Keratinocyte (primary cell): ENCODE data around the gene CXCL16. TPM values are rescaled to one million over a fixed set of nuclear protein-coding genes. Genes with fewer than 3 reads are reported as not detected.

ENCODE experiments used
- DNase-seq: peaks from one replicate; pipeline ENCODE4 v3.0.0-alpha.2; 2011; ENCODE audit warnings: low read depth, missing footprints, low spot score
- FAIRE-seq: peaks from 2 replicates; lab custom pipeline; 2011; peaks lifted over from hg19 to GRCh38; lab: Jason Lieb, UNC
- H2AFZ ChIP-seq: 2 replicates; pipeline ENCODE4 v1.6.0; 2012; ENCODE audit warnings: low read length, control low read depth, inconsistent platforms; ENCODE audit not compliant: control insufficient read depth
- H3K27ac ChIP-seq: 2 replicates; pipeline ENCODE4 v1.5.1; 2011; ENCODE audit warnings: low read length; ENCODE audit not compliant: control insufficient read depth, insufficient read depth
- H3K27me3 ChIP-seq: 3 replicates; pipeline ENCODE4 v1.6.0; 2011; ENCODE audit warnings: low read length; ENCODE audit not compliant: control insufficient read depth, insufficient read depth; ENCODE audit errors: extremely low read depth
- H3K36me3 ChIP-seq, 2 experiments: 2 replicates in 1 of 2; 3 replicates in 1 of 2; pipeline ENCODE4 v1.5.1; 2011; ENCODE audit warnings: low read length in 2 of 2, mild to moderate bottlenecking in 1 of 2; ENCODE audit not compliant: control insufficient read depth in 2 of 2, insufficient read depth in 2 of 2; ENCODE audit errors: extremely low read depth in 1 of 2
- H3K4me1 ChIP-seq: 3 replicates; pipeline ENCODE4 v1.5.1; 2011; ENCODE audit warnings: low read length; ENCODE audit not compliant: control insufficient read depth, insufficient read depth; ENCODE audit errors: extremely low read depth
- H3K4me2 ChIP-seq: 3 replicates; pipeline ENCODE4 v1.6.0; 2011; ENCODE audit warnings: low read depth, low read length; ENCODE audit not compliant: control insufficient read depth, insufficient read depth; ENCODE audit errors: extremely low read depth
- H3K4me3 ChIP-seq, 3 experiments: fragments of 200-600 bp in 1 of 3; sonication (generic) in 1 of 3; 2 replicates in 2 of 3; 3 replicates in 1 of 3; pipeline ENCODE4 v1.5.1; 2011 to 2016; ENCODE audit warnings: low read length in 3 of 3, mild to moderate bottlenecking in 3 of 3, control low read depth in 2 of 3, inconsistent platforms in 1 of 3, low read depth in 1 of 3, mixed read lengths in 1 of 3, mixed run types in 1 of 3, moderate library complexity in 1 of 3; ENCODE audit not compliant: control insufficient read depth in 2 of 3, insufficient read depth in 2 of 3; ENCODE audit errors: extremely low read depth in 1 of 3
- H3K79me2 ChIP-seq: 2 replicates; pipeline ENCODE4 v1.6.0; 2012; ENCODE audit warnings: low read length; ENCODE audit not compliant: control insufficient read depth, insufficient read depth
- H3K9ac ChIP-seq: 3 replicates; pipeline ENCODE4 v1.6.0; 2011; ENCODE audit warnings: low read length; ENCODE audit not compliant: control insufficient read depth, insufficient read depth; ENCODE audit errors: extremely low read depth
- H3K9me1 ChIP-seq: 3 replicates; pipeline ENCODE4 v1.6.0; 2011; ENCODE audit warnings: low read length; ENCODE audit not compliant: control insufficient read depth, insufficient read depth; ENCODE audit errors: extremely low read depth
- H3K9me3 ChIP-seq: 2 replicates; pipeline ENCODE4 v1.5.1; 2012; ENCODE audit warnings: low read depth, low read length; ENCODE audit not compliant: control insufficient read depth
- H4K20me1 ChIP-seq: 3 replicates; pipeline ENCODE4 v1.6.0; 2011; ENCODE audit warnings: low read length; ENCODE audit not compliant: control insufficient read depth, insufficient read depth; ENCODE audit errors: extremely low read depth
- CTCF ChIP-seq, 3 experiments: IDR thresholded peaks in 1 of 3; conservative IDR thresholded peaks in 1 of 3; optimal IDR thresholded peaks in 1 of 3; 2 replicates in 2 of 3; 3 replicates in 1 of 3; pipeline versions ENCODE3 to v1.5.1; 2011; ENCODE audit warnings: low read length in 3 of 3, mild to moderate bottlenecking in 3 of 3, moderate library complexity in 2 of 3, control low read depth in 1 of 3, inconsistent platforms in 1 of 3; ENCODE audit not compliant: insufficient read depth in 2 of 3; ENCODE audit errors: extremely low read depth in 1 of 3
- EZH2 ChIP-seq: IDR thresholded peaks from one replicate; pipeline ENCODE4 v1.6.1; 2012; ENCODE audit warnings: inconsistent platforms, mild to moderate bottlenecking, low read length, moderate library complexity
- dilution Hi-C: fragments of 300-500 bp; cut with MboI; formaldehyde crosslinking; loops from one replicate; pipeline ENCODE4 v1.7.0; 2020; ENCODE audit warnings: low sequenced_read_pairs; ENCODE audit not compliant: extremely low pct_ligation_motif_present
- polyA plus RNA-seq, 5 experiments: library from polyadenylated mRNA; depleted of rRNA in 3 of 5; stranded (reverse) in 3 of 5; stranded (forward) in 1 of 5; unstranded in 1 of 5; fragments of >200 nt; gene quantifications; 1 replicate in 1 of 5; 2 replicates in 3 of 5; 3 replicates in 1 of 5; pipeline versions ENCODE4 v1.2.1 to v1.2.3, GENCODE V29; 2011 to 2012; ENCODE audit warnings: missing spikeins in 2 of 5, low read depth in 1 of 5, low replicate concordance in 1 of 5

Gene CXCL16
- polyA plus RNA-seq, 1 donor (not counting 4 experiments of a cell fraction or from before 2014, with no cell fraction given): 12.8 TPM

- no peaks in the 10 kb centered on the region for H3K9me1 ChIP-seq
- H2AFZ ChIP-seq: no peak overlapping the region
- no peak for DNase-seq
- H3K4me3 ChIP-seq: no peak overlapping the region
- dilution Hi-C loops: no loop called here
- no peak overlapping the region for H3K9ac ChIP-seq
- H4K20me1 ChIP-seq: no peaks in the 10 kb centered on the region
- no peaks in the 10 kb centered on the region for H3K4me1 ChIP-seq
- no peaks in the 10 kb centered on the region for H3K79me2 ChIP-seq
- H3K9me3 ChIP-seq: no peaks in the 10 kb centered on the region
- no peak overlapping the region for H3K27ac ChIP-seq
- H3K36me3 ChIP-seq: no peaks in the 10 kb centered on the region
- no peak for TF ChIP-seq EZH2
- TF ChIP-seq CTCF (optimal IDR thresholded peaks at IDR 0.05 in 1 of 3, IDR thresholded peaks at IDR 0.05 in 1 of 3, conservative IDR thresholded peaks at IDR 0.05 in 1 of 3; ENCODE audit: extremely low read depth in 1 of 3, insufficient read depth in 2 of 3, low read length in 3 of 3): no peak
- peaks cover 6% of the 10 kb centered on the region for H3K27me3 ChIP-seq
- no peak overlapping the region for H3K4me2 ChIP-seq
- FAIRE-seq: no peak
Observed at GRCh38 chr17:4747847-4748246, 8.1 kb upstream of the CXCL16 start.

- no peaks in the 10 kb centered on the region for H3K4me1 ChIP-seq
- H3K36me3 ChIP-seq: no peaks in the 10 kb centered on the region
- H4K20me1 ChIP-seq: no peaks in the 10 kb centered on the region
- peaks cover 15% of the 10 kb centered on the region for H3K27me3 ChIP-seq
- no peaks in the 10 kb centered on the region for H3K79me2 ChIP-seq
- no peak for TF ChIP-seq EZH2
- TF ChIP-seq CTCF (optimal IDR thresholded peaks at IDR 0.05 in 1 of 3, IDR thresholded peaks at IDR 0.05 in 1 of 3, conservative IDR thresholded peaks at IDR 0.05 in 1 of 3; ENCODE audit: extremely low read depth in 1 of 3, insufficient read depth in 2 of 3, low read length in 3 of 3): no peak
- H3K4me3 ChIP-seq: no peak overlapping the region
- no peak overlapping the region for H3K27ac ChIP-seq
- no peaks in the 10 kb centered on the region for H3K9me3 ChIP-seq
- DNase-seq: no peak
- H3K9ac ChIP-seq: no peak overlapping the region
- H3K9me1 ChIP-seq: no peaks in the 10 kb centered on the region
- dilution Hi-C loops: no loop called here
- H2AFZ ChIP-seq: no peak overlapping the region
- no peak overlapping the region for H3K4me2 ChIP-seq
- no peak for FAIRE-seq
Observed at GRCh38 chr17:4744999-4745969, 5.6 kb upstream of the CXCL16 start.
